Upper lobe of left lung (tissue), 4 donors: ENCODE results near the gene SRRM4.

ENCODE experiments used
- CTCF ChIP-seq, 6 experiments: fragments of 450-650 bp in 4 of 6; fragments of 200-600 bp in 2 of 6; sonication (generic) in 2 of 6; IDR thresholded peaks; one replicate each; pipeline ENCODE4 v1.5.1; 2016 to 2019; ENCODE audit warnings: antibody characterized with exemption in 6 of 6
- EP300 ChIP-seq, 4 donors: sonication (generic); formaldehyde crosslinking; IDR thresholded peaks; one replicate each; pipeline ENCODE4 v1.5.1; 2017; ENCODE audit warnings: antibody characterized with exemption in 4 of 4, control low read depth in 2 of 4
- POLR2A ChIP-seq, 4 donors: fragments of 450-650 bp; IDR thresholded peaks; one replicate each; pipeline ENCODE4 v1.5.1; 2016 to 2017; ENCODE audit warnings: antibody characterized with exemption in 4 of 4, mild to moderate bottlenecking in 2 of 4
- POLR2AphosphoS5 ChIP-seq, 2 donors: sonication (generic); formaldehyde crosslinking; IDR thresholded peaks; one replicate each; pipeline ENCODE4 v1.5.1; 2017; ENCODE audit warnings: antibody characterized with exemption in 2 of 2

GRCh38 chr12:119200601-119201000, 219.3 kb downstream of the SRRM4 start:
- no peak for TF ChIP-seq CTCF (IDR thresholded peaks at IDR 0.05)
- no peak for TF ChIP-seq POLR2A (IDR thresholded peaks at IDR 0.05)
- TF ChIP-seq EP300 (IDR thresholded peaks at IDR 0.05) = no peak
- no peak for TF ChIP-seq POLR2AphosphoS5 (IDR thresholded peaks at IDR 0.05)
